ENCODE results near the gene ICOS. TPM values are rescaled to one million over a fixed set of nuclear protein-coding genes. Genes with fewer than 3 reads are reported as not detected.

ICOS gene
- total and polyA plus RNA-seq, 10 of the 15 experiments (the other 5 are each of a cell fraction or from before 2014, with no cell fraction given) = 0.47 to 36.0 (median 0.87) TPM

DNA sequence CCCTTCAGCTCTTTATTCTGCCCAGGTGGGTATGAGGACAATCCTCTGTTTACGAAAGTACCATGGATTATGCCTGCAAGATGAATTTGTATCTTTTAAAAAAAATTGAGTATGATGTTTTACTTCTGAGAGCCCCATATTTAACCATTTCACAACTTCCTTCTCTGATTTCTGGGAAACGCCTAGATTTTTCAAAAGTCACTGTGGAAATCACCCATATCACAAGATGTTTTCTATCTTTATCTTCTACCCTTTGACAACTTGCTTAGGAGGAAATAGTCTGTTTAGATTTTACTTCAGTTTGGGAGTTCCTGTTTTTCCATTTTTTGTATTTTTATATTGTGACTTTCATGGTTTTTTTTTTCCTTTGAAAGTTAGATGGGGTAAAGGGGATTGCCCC, 53.0 kb downstream of the ICOS start:
- Histone ChIP-seq H3K4me1 (ENCODE audit: control insufficient read depth, insufficient read depth, low read length) (no peaks in the 10 kb centered on the region), H3K27ac (ENCODE audit: control insufficient read depth, insufficient read depth) (no peak overlapping the region), H3K79me2 (ENCODE audit: control insufficient read depth, insufficient read depth, low read length) (no peaks in the 10 kb centered on the region), H4K20me1 (ENCODE audit: control insufficient read depth, insufficient read depth) (no peaks in the 10 kb centered on the region), H3K36me3 (ENCODE audit: control insufficient read depth in 2 of 2, insufficient read depth in 2 of 2, low read length in 1 of 2) (no peaks in the 10 kb centered on the region), H3K4me2 (ENCODE audit: control insufficient read depth, insufficient read depth) (no peak overlapping the region), H3K4me3 (no peak overlapping the region), H3K27me3 (replicated peaks in 1 of 2; ENCODE audit: control insufficient read depth in 2 of 2, insufficient read depth in 2 of 2, low read length in 1 of 2) (peaks cover 0 to 4% of the 10 kb centered on the region in 2 experiments; a peak in 1 of 4 replicates), H3K9me3 (replicated peaks; ENCODE audit: control insufficient read depth, insufficient read depth, low read length) (no peaks in the 10 kb centered on the region), H2AFZ (ENCODE audit: control insufficient read depth, low read depth, low read length) (no peak overlapping the region), H3K9ac (ENCODE audit: control insufficient read depth, insufficient read depth, low read length) (no peak overlapping the region)
- POLR2A ChIA-PET = no interaction called here
- intact Hi-C loops (cut with micrococcal nuclease; ENCODE audit: unreplicated experiment) (no loop called here), in situ Hi-C loops (cut with MboI) (no loop called here)
- SMC1A ChIA-PET (ENCODE audit: uncharacterized antibody, unreplicated experiment) = interaction anchor here (1.0 kb wide), 1 partner anchor 10 kb away, joined by 3 read pairs; no protein-coding TSS in a partner anchor
- 17% methylated on average over 2 of the region's 2 CpGs for WGBS (ENCODE audit: insufficient coverage, insufficient replicate concordance, low lambda C conversion rate, missing lambda C conversion rate)
- RAD21 ChIA-PET (ENCODE audit: unreplicated experiment) = no interaction called here
- no peak for FAIRE-seq
- CTCF ChIA-PET = no interaction called here
- TF ChIP-seq, protein P1, sequence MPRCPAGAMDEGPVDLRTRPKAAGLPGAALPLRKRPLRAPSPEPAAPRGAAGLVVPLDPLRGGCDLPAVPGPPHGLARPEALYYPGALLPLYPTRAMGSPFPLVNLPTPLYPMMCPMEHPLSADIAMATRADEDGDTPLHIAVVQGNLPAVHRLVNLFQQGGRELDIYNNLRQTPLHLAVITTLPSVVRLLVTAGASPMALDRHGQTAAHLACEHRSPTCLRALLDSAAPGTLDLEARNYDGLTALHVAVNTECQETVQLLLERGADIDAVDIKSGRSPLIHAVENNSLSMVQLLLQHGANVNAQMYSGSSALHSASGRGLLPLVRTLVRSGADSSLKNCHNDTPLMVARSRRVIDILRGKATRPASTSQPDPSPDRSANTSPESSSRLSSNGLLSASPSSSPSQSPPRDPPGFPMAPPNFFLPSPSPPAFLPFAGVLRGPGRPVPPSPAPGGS (IDR thresholded peaks at IDR 0.05; ENCODE audit: borderline replicate concordance, insufficient read depth, low read depth, low read length, poor library complexity, severe bottlenecking) = no peak
- TF ChIP-seq, protein P2, sequence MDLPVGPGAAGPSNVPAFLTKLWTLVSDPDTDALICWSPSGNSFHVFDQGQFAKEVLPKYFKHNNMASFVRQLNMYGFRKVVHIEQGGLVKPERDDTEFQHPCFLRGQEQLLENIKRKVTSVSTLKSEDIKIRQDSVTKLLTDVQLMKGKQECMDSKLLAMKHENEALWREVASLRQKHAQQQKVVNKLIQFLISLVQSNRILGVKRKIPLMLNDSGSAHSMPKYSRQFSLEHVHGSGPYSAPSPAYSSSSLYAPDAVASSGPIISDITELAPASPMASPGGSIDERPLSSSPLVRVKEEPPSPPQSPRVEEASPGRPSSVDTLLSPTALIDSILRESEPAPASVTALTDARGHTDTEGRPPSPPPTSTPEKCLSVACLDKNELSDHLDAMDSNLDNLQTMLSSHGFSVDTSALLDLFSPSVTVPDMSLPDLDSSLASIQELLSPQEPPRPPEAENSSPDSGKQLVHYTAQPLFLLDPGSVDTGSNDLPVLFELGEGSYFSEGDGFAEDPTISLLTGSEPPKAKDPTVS (IDR thresholded peaks at IDR 0.05; ENCODE audit: low read depth, low read length) = no peak
- TF ChIP-seq ZBTB11 (CRISPR knock-in tag; IDR thresholded peaks at IDR 0.05) (no peak), ZNF274 (IDR thresholded peaks at IDR 0.05; ENCODE audit: insufficient read depth, insufficient read length) (no peak), POLR2AphosphoS5 (IDR thresholded peaks at IDR 0.05; ENCODE audit: low read length) (no peak), SUPT20H (IDR thresholded peaks at IDR 0.05; ENCODE audit: borderline replicate concordance, control insufficient read depth, low read depth, low read length) (no peak), SREBF2 (IDR thresholded peaks at IDR 0.05; ENCODE audit: low read length) (no peak)
- TF ChIP-seq, protein P3, sequence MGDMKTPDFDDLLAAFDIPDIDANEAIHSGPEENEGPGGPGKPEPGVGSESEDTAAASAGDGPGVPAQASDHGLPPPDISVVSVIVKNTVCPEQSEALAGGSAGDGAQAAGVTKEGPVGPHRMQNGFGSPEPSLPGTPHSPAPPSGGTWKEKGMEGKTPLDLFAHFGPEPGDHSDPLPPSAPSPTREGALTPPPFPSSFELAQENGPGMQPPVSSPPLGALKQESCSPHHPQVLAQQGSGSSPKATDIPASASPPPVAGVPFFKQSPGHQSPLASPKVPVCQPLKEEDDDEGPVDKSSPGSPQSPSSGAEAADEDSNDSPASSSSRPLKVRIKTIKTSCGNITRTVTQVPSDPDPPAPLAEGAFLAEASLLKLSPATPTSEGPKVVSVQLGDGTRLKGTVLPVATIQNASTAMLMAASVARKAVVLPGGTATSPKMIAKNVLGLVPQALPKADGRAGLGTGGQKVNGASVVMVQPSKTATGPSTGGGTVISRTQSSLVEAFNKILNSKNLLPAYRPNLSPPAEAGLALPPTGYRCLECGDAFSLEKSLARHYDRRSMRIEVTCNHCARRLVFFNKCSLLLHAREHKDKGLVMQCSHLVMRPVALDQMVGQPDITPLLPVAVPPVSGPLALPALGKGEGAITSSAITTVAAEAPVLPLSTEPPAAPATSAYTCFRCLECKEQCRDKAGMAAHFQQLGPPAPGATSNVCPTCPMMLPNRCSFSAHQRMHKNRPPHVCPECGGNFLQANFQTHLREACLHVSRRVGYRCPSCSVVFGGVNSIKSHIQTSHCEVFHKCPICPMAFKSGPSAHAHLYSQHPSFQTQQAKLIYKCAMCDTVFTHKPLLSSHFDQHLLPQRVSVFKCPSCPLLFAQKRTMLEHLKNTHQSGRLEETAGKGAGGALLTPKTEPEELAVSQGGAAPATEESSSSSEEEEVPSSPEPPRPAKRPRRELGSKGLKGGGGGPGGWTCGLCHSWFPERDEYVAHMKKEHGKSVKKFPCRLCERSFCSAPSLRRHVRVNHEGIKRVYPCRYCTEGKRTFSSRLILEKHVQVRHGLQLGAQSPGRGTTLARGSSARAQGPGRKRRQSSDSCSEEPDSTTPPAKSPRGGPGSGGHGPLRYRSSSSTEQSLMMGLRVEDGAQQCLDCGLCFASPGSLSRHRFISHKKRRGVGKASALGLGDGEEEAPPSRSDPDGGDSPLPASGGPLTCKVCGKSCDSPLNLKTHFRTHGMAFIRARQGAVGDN (IDR thresholded peaks at IDR 0.05) = no peak
- BruUV-seq (replicated peaks) = no TSS peak
- DNase-seq (ENCODE audit: low read depth, low spot score) = no peak
- no peak for ATAC-seq

Measured in GM12878 (cell line).